ENCODE results near the gene TGFBR1. TPM values are rescaled to one million over a fixed set of nuclear protein-coding genes. Genes with fewer than 3 reads are reported as not detected.
"Not testable (repeated sequence)": the region's sequence is repeated elsewhere in the genome, so short reads cannot be mapped to it uniquely, and the experiment has no call there.

The TGFBR1 gene
- polyA plus RNA-seq, 1 experiment = 73.5 TPM

DNA sequence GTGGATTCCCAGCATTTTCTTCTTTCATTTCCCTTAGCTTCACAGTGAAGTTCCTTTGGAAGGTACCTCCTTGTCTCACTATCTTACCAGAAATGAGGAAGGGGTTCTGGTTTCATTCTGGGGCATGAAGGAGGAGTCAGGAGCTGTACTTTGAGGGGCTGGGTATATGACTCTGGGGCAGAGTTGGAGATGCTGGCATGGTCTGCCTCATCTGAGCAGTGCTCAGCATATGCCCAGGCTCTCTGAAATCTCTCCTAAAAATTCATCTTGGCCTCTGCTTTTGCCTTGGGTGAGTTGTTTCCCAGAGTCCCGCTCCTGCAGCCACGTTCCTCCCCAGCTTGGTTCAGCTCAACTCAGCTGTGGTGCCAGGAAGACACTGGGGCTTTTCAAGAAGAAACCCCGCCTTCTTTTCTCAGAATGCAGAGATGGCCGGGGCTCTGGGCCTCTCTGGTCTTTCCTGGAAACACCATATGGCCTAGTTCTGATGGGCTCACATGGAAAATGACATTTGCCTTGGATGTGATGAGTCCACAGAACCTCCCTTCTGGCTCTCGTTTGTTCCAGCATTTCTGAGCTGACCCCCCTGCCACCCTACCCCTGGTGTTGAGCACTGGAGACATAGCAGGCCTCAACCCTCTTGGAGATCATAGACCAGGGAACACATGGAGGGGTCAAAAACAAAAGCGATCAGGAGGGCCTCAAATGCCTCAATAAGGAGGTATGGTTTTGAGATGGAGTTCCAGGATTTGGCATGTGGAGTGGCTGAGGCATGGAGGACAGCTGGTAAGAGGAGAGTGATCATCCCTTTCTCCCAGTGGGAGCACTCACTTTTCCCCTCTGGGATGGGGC, 12.0 kb upstream of the TGFBR1 start:
- CTCF ChIA-PET = interaction anchor here (0.6 kb wide), 3 partner anchors 16 to 236 kb away, joined by 3 read pairs; no protein-coding TSS in a partner anchor
- TF ChIP-seq, protein P1, sequence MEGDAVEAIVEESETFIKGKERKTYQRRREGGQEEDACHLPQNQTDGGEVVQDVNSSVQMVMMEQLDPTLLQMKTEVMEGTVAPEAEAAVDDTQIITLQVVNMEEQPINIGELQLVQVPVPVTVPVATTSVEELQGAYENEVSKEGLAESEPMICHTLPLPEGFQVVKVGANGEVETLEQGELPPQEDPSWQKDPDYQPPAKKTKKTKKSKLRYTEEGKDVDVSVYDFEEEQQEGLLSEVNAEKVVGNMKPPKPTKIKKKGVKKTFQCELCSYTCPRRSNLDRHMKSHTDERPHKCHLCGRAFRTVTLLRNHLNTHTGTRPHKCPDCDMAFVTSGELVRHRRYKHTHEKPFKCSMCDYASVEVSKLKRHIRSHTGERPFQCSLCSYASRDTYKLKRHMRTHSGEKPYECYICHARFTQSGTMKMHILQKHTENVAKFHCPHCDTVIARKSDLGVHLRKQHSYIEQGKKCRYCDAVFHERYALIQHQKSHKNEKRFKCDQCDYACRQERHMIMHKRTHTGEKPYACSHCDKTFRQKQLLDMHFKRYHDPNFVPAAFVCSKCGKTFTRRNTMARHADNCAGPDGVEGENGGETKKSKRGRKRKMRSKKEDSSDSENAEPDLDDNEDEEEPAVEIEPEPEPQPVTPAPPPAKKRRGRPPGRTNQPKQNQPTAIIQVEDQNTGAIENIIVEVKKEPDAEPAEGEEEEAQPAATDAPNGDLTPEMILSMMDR (IDR thresholded peaks at IDR 0.05; ENCODE audit: insufficient read depth, low read depth, low read length) = no peak
- Histone ChIP-seq H3K27me3 (ENCODE audit: control insufficient read depth, insufficient read depth, low read length) (no peaks in the 10 kb centered on the region), H3K36me3 (ENCODE audit: control insufficient read depth, insufficient read depth, low read length) (no peaks in the 10 kb centered on the region), H3K4me3 (ENCODE audit: low read depth, low read length) (no peak overlapping the region)
- POLR2A ChIA-PET = no interaction called here
- DNase-seq (ENCODE audit: low read depth) = no peak

DNA sequence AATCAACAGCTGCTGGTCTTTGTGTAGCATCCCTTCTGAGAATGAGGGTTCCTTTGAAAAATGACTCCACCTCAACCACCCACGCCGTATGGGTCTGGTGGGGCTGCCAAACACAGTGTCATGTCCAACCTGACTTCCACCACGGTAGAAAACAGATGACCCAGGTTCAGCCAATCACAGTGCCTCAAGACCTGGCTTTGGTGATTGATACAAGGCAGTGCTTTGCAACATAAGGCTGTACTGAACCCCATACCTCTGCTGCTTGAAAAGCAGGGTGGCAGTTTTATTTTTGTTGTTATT, 11.5 kb upstream of the TGFBR1 start:
- TF ChIP-seq, protein P1 (IDR thresholded peaks at IDR 0.05; ENCODE audit: insufficient read depth, low read depth, low read length) = no peak
- DNase-seq (ENCODE audit: low read depth) = no peak
- POLR2A ChIA-PET = no interaction called here
- no peak overlapping the region for H3K4me3 ChIP-seq (ENCODE audit: low read depth, low read length)
- CTCF ChIA-PET = interaction anchor here (0.6 kb wide), 1 partner anchor 15 kb away, joined by 3 read pairs; no protein-coding TSS in a partner anchor
- H3K36me3 ChIP-seq (ENCODE audit: control insufficient read depth, insufficient read depth, low read length) = no peaks in the 10 kb centered on the region
- H3K27me3 ChIP-seq (ENCODE audit: control insufficient read depth, insufficient read depth, low read length) = no peaks in the 10 kb centered on the region

DNA sequence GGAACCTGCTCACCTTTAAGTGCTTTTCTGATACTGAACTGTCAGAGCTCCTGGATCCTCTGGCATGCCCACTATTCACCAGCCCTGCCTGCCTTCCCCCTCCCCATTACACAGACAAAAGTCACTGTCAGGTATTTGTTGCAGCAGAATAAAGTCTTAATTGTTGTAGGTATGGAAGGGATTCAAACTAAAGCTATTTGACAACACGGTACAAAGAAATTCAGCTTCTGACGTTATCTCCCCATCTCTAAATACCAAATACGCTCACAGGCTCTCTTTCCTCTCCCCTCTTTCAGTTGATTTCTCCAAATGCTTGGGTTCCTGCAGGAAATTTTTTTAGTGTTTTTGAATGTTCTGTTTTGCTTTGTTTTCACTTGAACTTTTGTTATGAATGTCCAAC, 9.3 kb upstream of the TGFBR1 start:
- CTCF ChIA-PET = no interaction called here

DNA sequence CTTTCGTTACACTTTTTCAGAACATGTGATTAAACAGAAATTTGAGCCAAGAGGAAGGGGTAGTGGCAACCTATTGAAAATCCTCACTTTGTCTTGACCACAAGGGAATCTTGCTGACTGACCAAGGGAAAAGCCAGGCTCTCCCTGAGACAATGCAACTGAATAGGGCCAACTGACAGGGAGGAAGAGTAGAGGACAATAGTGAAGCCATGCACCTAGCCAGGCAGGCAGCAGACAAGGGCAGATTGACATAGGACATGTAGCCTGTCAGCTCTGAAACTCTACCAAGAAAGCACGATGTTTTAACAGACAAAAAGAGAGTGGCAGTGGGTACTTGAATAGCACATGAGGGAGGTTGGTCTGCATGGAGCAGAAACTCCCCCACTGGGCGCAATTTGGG, 8.5 kb upstream of the TGFBR1 start:
- CTCF ChIA-PET = no interaction called here
- POLR2A ChIA-PET = no interaction called here
- DNase-seq (ENCODE audit: low read depth) = no peak

More for the DNA sequence above, 9.3 kb upstream of the TGFBR1 start:
- no peak overlapping the region for H3K4me3 ChIP-seq (ENCODE audit: low read depth, low read length)
- TF ChIP-seq, protein P1 (IDR thresholded peaks at IDR 0.05; ENCODE audit: insufficient read depth, low read depth, low read length) = no peak
- no peak for DNase-seq (ENCODE audit: low read depth)
- POLR2A ChIA-PET = no interaction called here
- no peaks in the 10 kb centered on the region for H3K36me3 ChIP-seq (ENCODE audit: control insufficient read depth, insufficient read depth, low read length)
- H3K27me3 ChIP-seq (ENCODE audit: control insufficient read depth, insufficient read depth, low read length) = no peaks in the 10 kb centered on the region

DNA sequence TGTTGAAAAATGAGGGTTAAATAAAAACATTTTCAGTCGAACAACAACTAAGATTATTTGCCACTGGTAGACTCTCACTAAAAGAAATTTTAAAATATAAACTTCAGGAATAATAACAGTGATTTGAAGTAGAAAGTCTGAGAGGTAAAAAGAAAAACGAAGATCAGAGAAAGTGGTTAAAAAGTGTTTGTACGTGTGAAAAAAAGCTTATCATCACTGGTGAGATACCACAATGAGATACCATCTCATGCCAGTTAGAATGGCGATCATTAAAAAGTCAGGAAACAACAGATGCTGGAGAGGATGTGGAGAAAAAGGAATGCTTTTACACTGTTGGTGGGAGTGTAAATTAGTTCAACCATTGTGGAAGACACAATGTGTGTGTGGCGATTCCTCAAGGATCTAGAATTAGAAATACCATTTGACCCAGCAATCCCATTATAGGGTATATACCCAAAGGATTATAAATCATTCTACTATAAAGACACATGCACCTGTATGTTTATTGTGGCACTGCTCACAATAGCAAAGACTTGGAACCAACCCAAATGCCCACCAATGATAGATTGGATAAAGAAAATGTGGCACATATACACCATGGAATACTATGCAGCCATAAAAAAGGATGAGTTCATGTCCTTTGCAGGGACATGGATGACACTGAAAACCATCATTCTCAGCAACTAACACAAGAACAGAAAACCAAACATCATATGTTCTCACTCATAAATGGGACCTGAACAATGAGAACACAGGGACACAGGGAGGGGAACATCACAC, 4.9 kb upstream of the TGFBR1 start:
- POLR2A ChIA-PET; H3K36me3 ChIP-seq (ENCODE audit: control insufficient read depth, insufficient read depth, low read length); CTCF ChIA-PET; H3K27me3 ChIP-seq (ENCODE audit: control insufficient read depth, insufficient read depth, low read length); DNase-seq (ENCODE audit: low read depth); H3K4me3 ChIP-seq (ENCODE audit: low read depth, low read length): not testable (repeated sequence)

More for the DNA sequence above, 8.5 kb upstream of the TGFBR1 start:
- TF ChIP-seq, protein P1 (IDR thresholded peaks at IDR 0.05; ENCODE audit: insufficient read depth, low read depth, low read length) = no peak
- no peaks in the 10 kb centered on the region for H3K27me3 ChIP-seq (ENCODE audit: control insufficient read depth, insufficient read depth, low read length)
- H3K4me3 ChIP-seq (ENCODE audit: low read depth, low read length) = no peak overlapping the region
- H3K36me3 ChIP-seq (ENCODE audit: control insufficient read depth, insufficient read depth, low read length) = no peaks in the 10 kb centered on the region

All from BJ (cell line).